Measurements from ENCODE around the gene USP25. TPM values are rescaled to one million over a fixed set of nuclear protein-coding genes. Genes with fewer than 3 reads are reported as not detected.

The USP25 gene
- total RNA-seq, 1 experiment from 2014 or later = 33.6 TPM

- no TSS peak for BruUV-seq (replicated peaks)
- Histone ChIP-seq H3K79me2 (ENCODE audit: insufficient read depth, low read length) (no peaks in the 10 kb centered on the region), H3K27ac (ENCODE audit: low read depth, low read length) (no peak overlapping the region), H2AFZ (ENCODE audit: low read depth, low read length, poor library complexity, severe bottlenecking) (no peak overlapping the region), H3K9ac (ENCODE audit: low read length) (no peak overlapping the region), H3K4me1 (ENCODE audit: control insufficient read depth in 1 of 2, insufficient read depth in 2 of 2, low read length in 2 of 2) (no peaks in the 10 kb centered on the region), H3K36me3 (ENCODE audit: control insufficient read depth in 1 of 2, insufficient read depth in 2 of 2, low read length in 2 of 2) (no peaks in the 10 kb centered on the region), H3K27me3 (ENCODE audit: insufficient read depth, low read length) (no peaks in the 10 kb centered on the region), H4K20me1 (ENCODE audit: insufficient read depth) (no peaks in the 10 kb centered on the region), H3K9me3 (ENCODE audit: control insufficient read depth in 1 of 2, insufficient read depth in 1 of 2, low read depth in 1 of 2, low read length in 2 of 2) (no peaks in the 10 kb centered on the region), H3K4me2 (ENCODE audit: low read length) (no peak overlapping the region), H3K4me3 (replicated peaks in 1 of 2; ENCODE audit: low read depth in 1 of 2, low read length in 2 of 2) (no peak overlapping the region), H3K9me2 (ENCODE audit: insufficient read depth) (no peaks in the 10 kb centered on the region)
- intact Hi-C loops (cut with micrococcal nuclease) = no loop called here
- ChIA-PET RAD21 (ENCODE audit: low non-redundant PET in 1 of 2, low total read pairs in 2 of 2, uncharacterized antibody in 2 of 2, unreplicated experiment in 2 of 2) (no interaction called here), POLR2A (no interaction called here), CTCF (no interaction called here)
- no peak for ATAC-seq
- TF ChIP-seq MAX (IDR thresholded peaks at IDR 0.05) (no peak), RAD21 (IDR thresholded peaks at IDR 0.05; ENCODE audit: low read depth) (no peak), CBX3 (IDR thresholded peaks at IDR 0.05; ENCODE audit: low read depth) (no peak), JUND (IDR thresholded peaks at IDR 0.05) (no peak), EGR1 (IDR thresholded peaks at IDR 0.05; ENCODE audit: low read depth) (no peak), FOSL1 (IDR thresholded peaks at IDR 0.05; ENCODE audit: low read depth) (no peak), CEBPB (IDR thresholded peaks at IDR 0.05; ENCODE audit: low read depth) (no peak), YY1 (IDR thresholded peaks at IDR 0.05; ENCODE audit: extremely low read depth, insufficient replicate concordance, low read depth, low read length) (no peak), SRF (IDR thresholded peaks at IDR 0.05; ENCODE audit: low read depth) (no peak), CTCF (IDR thresholded peaks at IDR 0.05 in 2 of 3, conservative IDR thresholded peaks at IDR 0.05 in 1 of 3; ENCODE audit: borderline replicate concordance in 1 of 3, insufficient read depth in 1 of 3, low read depth in 2 of 3, low read length in 2 of 3) (no peak)
- DNase-seq (ENCODE audit: low read depth, low spot score) = no peak
Measured at GRCh38 chr21:15692711-15693110, 37.1 kb upstream of the USP25 start.

- DNase-seq (ENCODE audit: low read depth, low spot score) (no peak), ATAC-seq (no peak)
- Histone ChIP-seq H3K4me2 (ENCODE audit: low read length) (no peak overlapping the region), H3K27ac (ENCODE audit: low read depth, low read length) (no peak overlapping the region), H3K9me3 (ENCODE audit: control insufficient read depth in 1 of 2, insufficient read depth in 1 of 2, low read depth in 1 of 2, low read length in 2 of 2) (no peaks in the 10 kb centered on the region), H4K20me1 (ENCODE audit: insufficient read depth) (no peaks in the 10 kb centered on the region), H3K36me3 (ENCODE audit: control insufficient read depth in 1 of 2, insufficient read depth in 2 of 2, low read length in 2 of 2) (no peaks in the 10 kb centered on the region), H3K9ac (ENCODE audit: low read length) (no peak overlapping the region), H3K79me2 (ENCODE audit: insufficient read depth, low read length) (no peaks in the 10 kb centered on the region), H3K4me1 (ENCODE audit: control insufficient read depth in 1 of 2, insufficient read depth in 2 of 2, low read length in 2 of 2) (no peaks in the 10 kb centered on the region), H3K27me3 (ENCODE audit: insufficient read depth, low read length) (no peaks in the 10 kb centered on the region), H2AFZ (ENCODE audit: low read depth, low read length, poor library complexity, severe bottlenecking) (no peak overlapping the region), H3K9me2 (ENCODE audit: insufficient read depth) (no peaks in the 10 kb centered on the region), H3K4me3 (replicated peaks in 1 of 2; ENCODE audit: low read depth in 1 of 2, low read length in 2 of 2) (no peak overlapping the region)
- ChIA-PET POLR2A (no interaction called here), CTCF (no interaction called here), RAD21 (ENCODE audit: low non-redundant PET in 1 of 2, low total read pairs in 2 of 2, uncharacterized antibody in 2 of 2, unreplicated experiment in 2 of 2) (no interaction called here)
- no TSS peak for BruUV-seq (replicated peaks)
- intact Hi-C loops (cut with micrococcal nuclease) = no loop called here
- no peak for TF ChIP-seq FOSL1 (IDR thresholded peaks at IDR 0.05; ENCODE audit: low read depth)
- TF ChIP-seq ZBTB33 (IDR thresholded peaks at IDR 0.05; ENCODE audit: extremely low read depth, insufficient replicate concordance, low read length) = no peak
- no peak for TF ChIP-seq TCF7L2 (IDR thresholded peaks at IDR 0.05; ENCODE audit: borderline replicate concordance, extremely low read depth, insufficient read depth, insufficient read length)
- no peak for TF ChIP-seq CBX3 (IDR thresholded peaks at IDR 0.05; ENCODE audit: low read depth)
- TF ChIP-seq EZH2 (IDR thresholded peaks at IDR 0.05) = no peak
- TF ChIP-seq ZFX (IDR thresholded peaks at IDR 0.05) = no peak
- TF ChIP-seq POLR2AphosphoS5 (IDR thresholded peaks at IDR 0.05; ENCODE audit: low read depth, low read length) = no peak
- TF ChIP-seq CTCF (IDR thresholded peaks at IDR 0.05 in 2 of 3, conservative IDR thresholded peaks at IDR 0.05 in 1 of 3; ENCODE audit: borderline replicate concordance in 1 of 3, insufficient read depth in 1 of 3, low read depth in 2 of 3, low read length in 2 of 3) = no peak
- no peak for TF ChIP-seq POLR2A (IDR thresholded peaks at IDR 0.05; ENCODE audit: borderline replicate concordance, extremely low read depth, insufficient read depth, insufficient read length)
Measured at GRCh38 chr21:15695241-15695640, 34.5 kb upstream of the USP25 start.
